HUES48 (cell line): ENCODE data around the gene LONP2.

Experiments
- H3K27ac ChIP-seq: one replicate; pipeline ENCODE4 v1.7.0; 2013; ENCODE audit warnings: low read depth, low read length, inconsistent platforms
- H3K27me3 ChIP-seq: 2 replicates; pipeline ENCODE4 v1.6.1; 2013; ENCODE audit warnings: mild to moderate bottlenecking, low read length; ENCODE audit not compliant: control insufficient read depth, insufficient read depth
- H3K36me3 ChIP-seq: 2 replicates; pipeline ENCODE4 v1.6.1; 2013; ENCODE audit warnings: low read length; ENCODE audit not compliant: control insufficient read depth, insufficient read depth
- H3K4me1 ChIP-seq: 2 replicates; pipeline ENCODE4 v1.6.1; 2013; ENCODE audit warnings: mild to moderate bottlenecking, low read length; ENCODE audit not compliant: control insufficient read depth, insufficient read depth
- H3K4me3 ChIP-seq: 2 replicates; pipeline ENCODE4 v1.5.1; 2013; ENCODE audit warnings: mild to moderate bottlenecking, low read depth, low read length
- H3K9ac ChIP-seq: 2 replicates; pipeline ENCODE4 v1.6.1; 2013; ENCODE audit warnings: mild to moderate bottlenecking, low read depth, low read length, moderate library complexity
- H3K9me3 ChIP-seq: 2 replicates; pipeline ENCODE4 v1.6.1; 2013; ENCODE audit warnings: low read length; ENCODE audit not compliant: control insufficient read depth, insufficient read depth

The LONP2 gene

DNA sequence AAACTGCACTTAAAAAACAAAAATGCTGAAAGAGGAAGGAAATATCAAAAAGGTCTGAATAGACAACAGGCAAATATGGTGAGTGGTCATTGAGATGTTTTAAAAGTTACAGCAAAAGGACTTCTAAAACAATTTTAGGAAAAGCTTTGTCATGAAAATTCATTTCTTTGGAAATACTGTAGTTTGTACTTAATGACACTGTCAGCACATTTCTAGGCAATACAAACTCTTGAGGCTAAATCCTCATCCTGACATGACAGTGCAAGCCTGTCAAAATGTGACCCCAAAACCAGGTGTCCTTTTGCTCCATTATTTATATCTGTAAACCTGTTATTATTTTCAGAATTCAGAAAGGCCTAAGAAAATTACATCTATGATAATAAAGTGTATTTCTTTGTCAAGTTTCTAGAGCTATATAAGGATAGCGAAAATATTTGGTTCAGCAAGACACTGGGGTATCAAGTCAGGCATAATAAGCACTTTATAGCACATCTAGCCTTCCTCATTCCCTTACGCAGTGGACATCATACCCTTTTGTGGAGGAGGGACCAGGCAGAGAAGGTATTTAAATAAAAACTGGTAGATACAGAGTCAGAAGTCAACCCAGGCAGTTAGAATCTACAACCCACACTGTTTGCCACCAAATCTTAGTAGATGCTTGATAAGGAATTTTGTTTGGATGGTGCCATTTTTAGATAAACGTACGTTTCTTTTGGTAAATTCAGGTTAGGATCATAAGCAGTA is 112.7 kb downstream of the LONP2 start:
- H3K27me3 ChIP-seq = no peaks in the 10 kb centered on the region
- H3K27ac ChIP-seq = no peak overlapping the region
- H3K36me3 ChIP-seq = peaks cover 20% of the 10 kb centered on the region
- H3K9ac ChIP-seq = no peak overlapping the region
- no peak overlapping the region for H3K4me3 ChIP-seq
- H3K4me1 ChIP-seq = no peaks in the 10 kb centered on the region
- no peaks in the 10 kb centered on the region for H3K9me3 ChIP-seq

DNA sequence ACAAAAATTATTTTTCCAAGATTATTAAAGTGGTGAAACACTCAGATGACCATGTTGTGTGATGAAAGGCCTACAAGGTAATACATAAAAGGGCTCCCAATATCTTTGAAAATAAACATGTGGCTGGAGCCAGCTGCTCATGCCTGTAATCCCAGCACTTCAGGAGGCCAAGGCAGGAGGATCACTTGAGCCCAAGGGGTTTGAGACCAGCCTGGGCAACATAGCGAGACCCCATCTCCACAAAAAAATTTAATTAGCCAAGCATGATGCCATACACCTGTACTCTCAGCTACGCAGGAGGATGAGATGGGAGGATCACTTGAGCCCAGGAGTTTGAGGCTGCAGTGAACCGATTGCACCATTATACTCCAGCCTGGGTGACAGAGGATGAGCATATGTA is 114.3 kb downstream of the LONP2 start:
- H3K9ac ChIP-seq = no peak overlapping the region
- H3K27me3 ChIP-seq = no peaks in the 10 kb centered on the region
- H3K27ac ChIP-seq = no peak overlapping the region
- H3K4me3 ChIP-seq = no peak overlapping the region
- no peaks in the 10 kb centered on the region for H3K4me1 ChIP-seq
- no peaks in the 10 kb centered on the region for H3K9me3 ChIP-seq
- H3K36me3 ChIP-seq = peaks cover 16% of the 10 kb centered on the region

GRCh38 chr16:48359983-48360382 is 115.9 kb downstream of the LONP2 start:
- H3K27ac ChIP-seq = no peak overlapping the region
- H3K4me3 ChIP-seq = no peak overlapping the region
- peaks cover 8% of the 10 kb centered on the region for H3K4me1 ChIP-seq
- H3K9ac ChIP-seq = no peak overlapping the region
- no peaks in the 10 kb centered on the region for H3K9me3 ChIP-seq
- H3K36me3 ChIP-seq = peaks cover 16% of the 10 kb centered on the region
- no peaks in the 10 kb centered on the region for H3K27me3 ChIP-seq

DNA sequence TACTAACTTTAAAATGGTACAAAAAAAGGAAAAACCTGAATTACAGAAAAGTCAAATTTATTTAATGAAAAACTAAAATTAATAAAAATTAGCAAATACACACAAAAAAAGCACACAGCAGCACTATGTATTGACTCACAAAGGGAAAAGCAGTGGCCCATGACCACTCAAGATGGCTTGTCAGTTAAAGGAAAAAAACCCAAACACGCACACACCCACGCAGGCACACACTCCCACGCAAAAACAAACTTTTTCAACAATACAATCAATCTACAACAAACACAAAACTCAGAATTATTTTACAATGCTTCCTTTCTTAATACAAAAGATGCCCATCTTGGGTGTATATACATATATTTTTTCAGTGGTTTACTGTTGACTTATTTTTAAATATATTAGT is 116.9 kb downstream of the LONP2 start:
- H3K27ac ChIP-seq = no peak overlapping the region
- H3K4me3 ChIP-seq = no peak overlapping the region
- H3K9me3 ChIP-seq = no peaks in the 10 kb centered on the region
- no peak overlapping the region for H3K9ac ChIP-seq
- peaks cover 13% of the 10 kb centered on the region for H3K36me3 ChIP-seq
- H3K27me3 ChIP-seq = no peaks in the 10 kb centered on the region
- H3K4me1 ChIP-seq = peaks cover 15% of the 10 kb centered on the region

DNA sequence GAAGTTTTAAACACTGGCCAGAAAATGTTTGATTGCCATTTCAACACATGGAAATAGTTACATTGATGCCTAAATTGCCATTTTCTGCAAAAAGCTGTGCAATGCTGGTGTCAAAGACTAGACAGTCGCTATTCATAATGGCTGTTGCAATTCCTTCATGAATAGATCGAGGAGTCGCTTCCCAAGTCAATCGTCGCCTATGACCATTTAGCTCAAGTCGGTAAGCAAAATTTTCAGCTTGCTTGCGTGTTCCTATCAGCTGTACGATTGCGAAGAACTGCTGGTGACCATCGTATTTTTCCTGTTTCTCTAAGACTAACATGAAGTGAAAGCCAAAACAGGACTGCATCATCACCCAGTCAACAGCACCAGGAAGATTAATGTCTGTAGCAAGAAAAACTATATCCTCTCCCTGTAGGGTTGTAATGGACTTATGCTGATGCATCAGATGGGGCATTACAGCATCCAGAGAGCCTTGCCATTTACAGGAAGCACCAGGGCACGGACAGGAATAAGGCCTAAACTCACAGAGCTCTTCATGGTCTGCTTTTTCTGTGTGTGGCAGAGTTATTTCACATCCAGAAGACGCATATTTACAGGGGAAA is 117.5 kb downstream of the LONP2 start:
- Histone ChIP-seq H3K9me3 (no peaks in the 10 kb centered on the region), H3K9ac (no peak overlapping the region), H3K27ac (no peak overlapping the region), H3K4me1 (peaks cover 16% of the 10 kb centered on the region), H3K27me3 (no peaks in the 10 kb centered on the region), H3K36me3 (peaks cover 12% of the 10 kb centered on the region), H3K4me3 (no peak overlapping the region)

GRCh38 chr16:48365025-48365600 is 121.0 kb downstream of the LONP2 start:
- peak overlapping the region; percentile 73 for H3K4me3 ChIP-seq

DNA sequence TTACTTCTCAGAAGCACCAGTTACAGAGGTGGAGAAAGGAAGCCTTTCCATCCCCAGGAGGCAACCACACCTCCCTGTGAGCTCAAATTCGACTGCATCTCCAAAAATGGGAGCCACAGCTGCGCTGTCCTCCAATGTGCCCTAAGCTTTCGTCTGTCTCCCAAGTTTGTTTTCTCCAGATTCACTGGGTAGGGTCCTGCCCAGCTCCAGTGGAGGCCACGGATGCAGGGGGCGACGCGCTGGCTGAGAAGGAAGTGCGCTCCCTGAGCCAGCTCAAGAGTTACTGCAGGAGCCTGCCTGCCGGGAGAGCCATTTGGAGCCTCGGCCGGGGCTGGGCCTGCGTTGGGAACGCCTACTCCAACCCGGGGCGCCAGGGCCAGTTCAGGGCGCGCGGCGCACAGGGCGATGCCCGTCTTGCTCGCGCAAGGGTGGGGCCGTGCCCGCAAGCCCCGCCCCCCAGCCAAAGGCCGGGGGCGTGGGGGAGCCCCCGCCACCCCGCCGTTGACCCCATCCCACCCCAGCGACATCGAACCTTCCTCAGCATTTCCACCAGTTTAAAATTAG is 121.6 kb downstream of the LONP2 start:
- Histone ChIP-seq H3K27me3 (no peaks in the 10 kb centered on the region), H3K27ac (peak overlapping the region; percentile 92), H3K9ac (peak overlapping the region; percentile 89), H3K4me3 (peak overlapping the region; percentile 73), H3K36me3 (peaks cover 12% of the 10 kb centered on the region), H3K4me1 (peaks cover 32% of the 10 kb centered on the region), H3K9me3 (no peaks in the 10 kb centered on the region)

More at GRCh38 chr16:48365025-48365600, 121.0 kb downstream of the LONP2 start:
- Histone ChIP-seq H3K4me1 (peaks cover 30% of the 10 kb centered on the region), H3K9me3 (no peaks in the 10 kb centered on the region), H3K9ac (peak overlapping the region; percentile 74), H3K36me3 (peaks cover 12% of the 10 kb centered on the region), H3K27ac (peak overlapping the region; percentile 92), H3K27me3 (no peaks in the 10 kb centered on the region)

- Histone ChIP-seq H3K4me1 (peaks cover 32% of the 10 kb centered on the region), H3K4me3 (peak overlapping the region; percentile 73)
Observed at GRCh38 chr16:48366165-48367093, 122.3 kb downstream of the LONP2 start.

DNA sequence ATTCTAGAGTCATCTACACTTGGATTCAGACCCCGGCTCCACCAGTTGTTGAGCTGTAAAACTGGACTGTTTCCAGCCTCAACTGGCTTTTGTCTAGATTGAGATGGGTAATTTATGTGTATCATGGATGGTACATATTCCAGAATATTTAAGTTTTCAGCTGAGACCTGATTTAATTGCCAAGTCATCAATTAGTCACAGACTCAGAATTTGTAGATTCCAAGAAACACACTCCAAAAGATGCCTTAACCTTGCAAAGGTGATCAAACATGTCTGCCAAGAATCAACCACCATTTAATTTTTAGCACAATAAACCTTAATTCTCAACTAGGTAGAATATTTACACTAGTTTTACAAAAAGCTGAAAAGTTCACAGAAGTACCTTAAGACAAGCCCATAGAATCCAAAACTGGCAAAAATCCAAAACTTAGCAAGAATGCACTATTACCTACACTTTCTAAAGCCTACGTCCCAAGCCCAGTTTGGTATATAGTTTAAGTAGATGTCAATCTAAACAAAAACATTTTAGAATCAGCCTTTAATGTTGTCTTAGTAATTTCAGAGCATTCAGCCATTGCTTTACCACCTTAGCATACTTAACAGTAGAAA is 123.4 kb downstream of the LONP2 start:
- no peak overlapping the region for H3K4me3 ChIP-seq
- H3K27me3 ChIP-seq = no peaks in the 10 kb centered on the region
- H3K4me1 ChIP-seq = peaks cover 37% of the 10 kb centered on the region
- H3K27ac ChIP-seq = no peak overlapping the region
- H3K9me3 ChIP-seq = no peaks in the 10 kb centered on the region
- no peaks in the 10 kb centered on the region for H3K36me3 ChIP-seq
- no peak overlapping the region for H3K9ac ChIP-seq

More at GRCh38 chr16:48366165-48367093, 122.3 kb downstream of the LONP2 start:
- Histone ChIP-seq H3K9ac (peak overlapping the region; percentile 89), H3K9me3 (no peaks in the 10 kb centered on the region), H3K27ac (peak overlapping the region; percentile 92), H3K36me3 (peaks cover 9% of the 10 kb centered on the region), H3K27me3 (no peaks in the 10 kb centered on the region)

DNA sequence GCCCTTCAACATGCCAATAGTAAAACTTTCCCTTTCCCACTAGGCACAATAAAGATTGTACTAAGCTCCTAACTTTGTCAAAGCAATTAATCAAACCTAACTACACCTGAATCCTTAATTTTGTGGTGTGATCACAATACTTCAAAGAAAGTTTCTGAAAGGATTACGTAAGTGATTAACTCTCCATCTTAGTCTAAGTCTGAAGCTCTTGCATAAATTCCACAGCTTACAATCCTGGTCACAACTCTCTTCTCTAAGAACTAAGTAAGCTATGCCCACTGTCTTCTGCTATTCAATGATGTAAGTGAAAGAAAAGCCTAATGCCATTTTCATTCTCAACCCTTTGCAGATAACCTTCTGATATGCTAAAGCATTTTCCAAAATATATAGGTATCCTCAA is 125.7 kb downstream of the LONP2 start:
- no peak overlapping the region for H3K27ac ChIP-seq
- no peaks in the 10 kb centered on the region for H3K36me3 ChIP-seq
- H3K9ac ChIP-seq = no peak overlapping the region
- peaks cover 52% of the 10 kb centered on the region for H3K4me1 ChIP-seq
- no peaks in the 10 kb centered on the region for H3K27me3 ChIP-seq
- H3K9me3 ChIP-seq = no peaks in the 10 kb centered on the region
- no peak overlapping the region for H3K4me3 ChIP-seq
